Measurements from ENCODE around the gene PYHIN1.

PYHIN1 gene

GRCh38 chr1:158931055-158931737 is at the start of gene PYHIN1:
TSS of gene PYHIN1 (plus strand) at chr1:158931552. CDS start at chr1:158936911, 5,359 bp downstream.
- DNase-seq, result no peak

GRCh38 chr1:158893654-158894053 is 37.7 kb upstream of the PYHIN1 start:
- no peak for DNase-seq

- DNase-seq, result no peak
Observed at GRCh38 chr1:158898722-158899121, 32.6 kb upstream of the PYHIN1 start.

- no peak for DNase-seq
Observed at GRCh38 chr1:158901623-158902022, 29.7 kb upstream of the PYHIN1 start.

GRCh38 chr1:158916085-158916484 is 15.3 kb upstream of the PYHIN1 start:
- DNase-seq, result no peak

- no peak for DNase-seq
Observed at GRCh38 chr1:158924677-158925076, 6.7 kb upstream of the PYHIN1 start.

- DNase-seq, result no peak
Observed at GRCh38 chr1:158930504-158930903, 848 bp upstream of the PYHIN1 start.

GRCh38 chr1:158932171-158932570 is 819 bp downstream of the PYHIN1 start:
- DNase-seq, result no peak

- no peak for DNase-seq
Observed at GRCh38 chr1:158933621-158934020, 2.3 kb downstream of the PYHIN1 start.

- no peak for DNase-seq
Observed at GRCh38 chr1:158939180-158939579, 7.8 kb downstream of the PYHIN1 start.

- no peak for DNase-seq
Observed at GRCh38 chr1:158941317-158941716, 10.0 kb downstream of the PYHIN1 start.

GRCh38 chr1:158942490-158942889 is 11.1 kb downstream of the PYHIN1 start:
- DNase-seq, result no peak

- no peak for DNase-seq
Observed at GRCh38 chr1:158943059-158943458, 11.7 kb downstream of the PYHIN1 start.

GRCh38 chr1:158945061-158945460 is 13.7 kb downstream of the PYHIN1 start:
- DNase-seq, result no peak

- no peak for DNase-seq
Observed at GRCh38 chr1:158946785-158947184, 15.4 kb downstream of the PYHIN1 start.

- no peak for DNase-seq
Observed at GRCh38 chr1:158951956-158952355, 20.6 kb downstream of the PYHIN1 start.

- DNase-seq, result no peak
Observed at GRCh38 chr1:158952416-158952815, 21.1 kb downstream of the PYHIN1 start.

- no peak for DNase-seq
Observed at GRCh38 chr1:158961178-158961577, 29.8 kb downstream of the PYHIN1 start.

- DNase-seq, result no peak
Observed at GRCh38 chr1:158962983-158963382, 31.6 kb downstream of the PYHIN1 start.

GRCh38 chr1:158969166-158969565 is 37.8 kb downstream of the PYHIN1 start:
- no peak for DNase-seq

GRCh38 chr1:158969855-158970254 is 38.5 kb downstream of the PYHIN1 start:
- no peak for DNase-seq

- DNase-seq, result no peak
Observed at GRCh38 chr1:158972841-158973240, 41.5 kb downstream of the PYHIN1 start.

- DNase-seq, result no peak
Observed at GRCh38 chr1:158976219-158976618, 44.9 kb downstream of the PYHIN1 start.

GRCh38 chr1:158978730-158979129 is 47.4 kb downstream of the PYHIN1 start:
- DNase-seq, result no peak

- DNase-seq, result no peak
Observed at GRCh38 chr1:158979229-158979628, 47.9 kb downstream of the PYHIN1 start.

All from NCI-H2227 treated with DMSO at 0.1 percent for 48 hours (cell line).